ENCODE data around the gene OTOA. TPM values are rescaled to one million over a fixed set of nuclear protein-coding genes. Genes with fewer than 3 reads are reported as not detected.
"Not testable (repeated sequence)": the region's sequence is repeated elsewhere in the genome, so short reads cannot be mapped to it uniquely, and the experiment has no call there.

Gene OTOA
- total RNA-seq, 2 experiments from 2014 or later: 0.06 to 0.29 TPM

DNA sequence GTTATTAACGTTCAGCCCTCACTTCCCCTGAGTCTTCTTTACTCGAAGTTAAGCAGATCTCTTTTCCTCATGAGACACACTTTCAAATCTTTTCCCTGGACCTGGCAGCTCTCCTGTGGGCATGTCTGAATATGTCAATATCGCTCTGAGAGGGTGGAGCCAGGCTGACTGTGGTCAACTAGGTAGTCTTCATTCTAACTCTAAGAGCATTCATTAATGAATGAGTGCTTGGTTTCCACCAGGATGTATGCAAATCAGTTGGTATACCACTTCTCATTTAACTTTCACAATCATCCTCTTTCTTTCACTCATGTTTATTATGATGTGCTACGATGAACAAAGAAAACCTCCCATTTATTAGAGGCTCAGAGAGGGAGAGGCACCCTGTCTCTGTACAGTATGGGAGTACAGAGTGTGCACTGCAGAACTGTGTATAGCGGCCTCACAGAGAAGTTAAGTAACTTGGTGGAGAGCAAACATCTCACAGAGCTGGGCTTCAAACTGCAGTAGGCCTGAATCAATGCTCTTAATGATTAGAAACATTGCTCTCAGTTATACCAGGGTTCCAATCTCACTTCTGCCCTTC is 39.9 kb downstream of the OTOA start:
- POLR2A ChIA-PET: no interaction called here
- CTCF ChIA-PET: no interaction called here

DNA sequence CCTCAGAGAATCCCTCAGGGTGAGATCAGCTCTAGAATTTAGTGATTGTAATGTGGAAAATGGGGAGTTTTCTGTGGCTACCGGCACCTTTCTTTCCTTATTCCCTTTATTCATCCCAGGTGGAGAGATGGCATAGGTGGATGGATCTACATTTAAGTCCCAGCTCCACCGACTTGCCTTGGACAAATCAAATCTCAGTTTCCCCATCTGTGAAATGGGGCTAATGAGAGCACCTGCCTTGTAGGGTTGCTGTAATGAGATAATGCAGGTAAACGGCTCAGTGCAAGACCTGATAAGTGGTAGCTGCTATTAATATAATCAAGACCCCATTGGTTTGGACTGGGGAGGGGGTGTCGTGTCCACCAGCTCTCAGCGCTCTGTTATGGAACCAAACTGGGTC is 40.5 kb downstream of the OTOA start:
- CTCF ChIA-PET: no interaction called here
- POLR2A ChIA-PET: no interaction called here

DNA sequence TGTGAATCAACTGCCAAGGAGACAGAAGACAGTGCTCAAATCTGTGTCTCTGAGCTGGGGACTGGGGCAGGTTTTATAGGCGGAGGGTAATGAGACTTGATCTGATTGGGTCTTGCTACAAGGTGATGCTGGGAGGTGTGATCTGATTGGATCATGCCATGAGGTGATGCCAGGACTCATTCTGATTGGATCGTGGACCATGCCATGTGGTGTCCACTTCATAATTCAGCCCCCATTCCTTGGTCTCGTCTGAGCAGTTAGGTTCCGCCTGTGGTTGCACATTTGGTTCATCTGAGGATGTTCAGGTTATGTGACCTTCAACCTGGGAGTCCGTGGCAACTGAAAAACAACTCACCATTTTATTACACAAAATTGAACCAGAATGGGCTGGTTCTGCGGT is 41.0 kb downstream of the OTOA start:
- POLR2A ChIA-PET: no interaction called here

GRCh38 chr16:21708533-21709115 is 44.9 kb downstream of the OTOA start:
- POLR2A ChIA-PET: no interaction called here

More for the DNA sequence above, 41.0 kb downstream of the OTOA start:
- CTCF ChIA-PET: interaction anchor here (2.5 kb wide), 1 partner anchor 47 kb away, joined by 8 read pairs; no protein-coding TSS in a partner anchor

DNA sequence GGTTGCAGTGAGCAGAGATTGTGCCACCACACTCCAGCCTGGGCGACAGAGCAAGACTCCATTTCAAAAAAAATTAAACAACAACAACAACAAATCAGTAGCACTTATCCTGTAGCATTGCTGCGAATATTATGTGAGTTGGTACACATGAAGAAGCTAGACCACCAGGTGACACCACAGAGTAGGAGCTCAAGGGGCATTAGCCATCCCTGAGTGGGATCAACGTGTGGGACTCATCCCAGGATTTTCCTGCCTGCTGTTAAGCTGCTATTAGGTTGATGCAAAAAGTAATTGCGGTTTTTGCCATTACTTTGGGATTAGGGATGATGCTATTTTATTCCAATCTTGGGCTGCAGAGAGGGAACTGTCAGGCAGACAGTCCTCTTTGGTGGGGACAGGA is 47.2 kb downstream of the OTOA start:
- CTCF ChIA-PET: interaction anchor here (1.3 kb wide), 1 partner anchor 128 kb away, joined by 3 read pairs; no protein-coding TSS in a partner anchor

More at GRCh38 chr16:21708533-21709115, 44.9 kb downstream of the OTOA start:
- CTCF ChIA-PET: interaction anchor here (0.6 to 1.6 kb wide), 11 partner anchors 10 to 1224 kb away, joined by 3 to 7 read pairs (median 4); no protein-coding TSS in a partner anchor

GRCh38 chr16:21713549-21714368 is 50.0 kb downstream of the OTOA start:
- POLR2A ChIA-PET: no interaction called here
- CTCF ChIA-PET: no interaction called here

More for the DNA sequence above, 47.2 kb downstream of the OTOA start:
- POLR2A ChIA-PET: no interaction called here

GRCh38 chr16:21714369-21714618 is 50.5 kb downstream of the OTOA start:
- POLR2A ChIA-PET, CTCF ChIA-PET: not testable (repeated sequence)

DNA sequence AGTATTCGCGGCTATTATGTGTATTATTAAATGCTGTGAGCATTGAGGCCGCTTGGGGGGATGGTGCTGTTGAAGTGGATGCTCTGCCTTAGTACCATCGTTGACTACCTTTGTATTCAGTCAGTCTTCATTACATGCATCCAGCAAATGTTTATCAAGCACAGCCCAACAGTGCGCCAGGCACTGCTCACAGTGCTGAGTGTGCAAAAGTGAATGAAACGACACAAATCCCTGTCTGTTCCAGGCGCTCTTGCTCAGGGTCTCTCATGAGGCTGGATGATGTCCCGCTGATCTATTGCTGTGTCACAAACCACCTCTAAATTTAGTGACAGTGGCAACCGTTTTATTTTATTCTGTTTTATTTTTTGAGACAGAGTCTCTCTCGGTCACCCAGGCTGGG is 53.8 kb downstream of the OTOA start:
- ChIA-PET POLR2A (no interaction called here), CTCF (no interaction called here)

GRCh38 chr16:21719283-21719682 is 55.5 kb downstream of the OTOA start:
- ChIA-PET CTCF (interaction anchor here (1.1 to 1.5 kb wide), 2 partner anchors 10 to 62 kb away, joined by 4 to 5 read pairs; no protein-coding TSS in a partner anchor), POLR2A (interaction anchor here (0.6 kb wide), 1 partner anchor 131 kb away, joined by 4 read pairs; no protein-coding TSS in a partner anchor)

DNA sequence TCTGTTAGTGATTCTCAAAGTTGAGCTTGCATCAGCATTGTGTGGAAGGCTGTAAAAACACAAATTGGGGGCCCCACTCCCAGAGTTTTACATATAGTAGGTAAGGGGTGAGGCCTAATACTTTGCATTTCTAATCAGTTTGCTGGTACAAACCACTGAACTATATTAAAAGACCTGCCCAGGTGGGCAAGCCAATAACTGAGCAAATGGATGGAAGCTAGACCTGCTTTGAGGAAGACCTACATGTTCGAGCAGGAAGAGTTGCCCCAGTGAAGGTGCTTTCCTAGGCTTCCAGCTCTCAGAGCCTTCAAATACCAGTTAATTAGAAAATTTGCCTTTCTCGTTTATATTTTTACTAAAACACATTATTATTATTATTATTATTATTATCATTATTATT is 56.8 kb downstream of the OTOA start:
- CTCF ChIA-PET: no interaction called here
- POLR2A ChIA-PET: no interaction called here

DNA sequence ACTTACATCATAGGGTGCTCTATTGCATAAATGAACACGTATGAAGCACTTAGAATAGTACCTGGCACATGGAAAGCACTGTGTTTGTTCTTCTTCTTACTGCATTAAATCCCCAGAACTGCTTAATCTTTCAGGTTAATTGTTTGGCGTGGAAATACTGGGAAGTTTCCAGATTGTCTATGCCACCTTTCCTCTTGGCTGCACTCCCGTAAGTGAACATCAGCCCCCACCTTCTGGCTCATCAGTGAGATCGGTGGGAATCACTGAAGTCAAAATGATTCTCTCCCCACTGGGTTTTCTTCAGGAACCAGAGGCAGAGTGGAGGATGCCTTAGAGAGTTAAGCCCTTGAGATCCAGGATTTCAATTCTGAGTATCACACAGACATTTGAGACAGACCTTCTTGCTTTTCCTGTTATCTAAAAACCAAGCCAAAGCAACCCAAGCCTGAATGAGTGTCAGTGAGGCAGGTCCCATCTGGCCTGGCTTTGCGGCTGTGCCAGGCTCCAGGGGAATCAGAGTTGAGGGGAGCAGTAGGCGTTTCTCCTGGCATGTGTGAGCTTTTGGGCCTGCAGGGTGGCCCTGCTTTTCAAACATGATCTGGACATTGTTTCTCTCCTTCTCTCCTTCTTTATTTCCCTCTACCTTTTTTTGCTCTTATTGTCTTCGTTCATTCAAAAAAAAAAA is 59.1 kb downstream of the OTOA start:
- POLR2A ChIA-PET: no interaction called here

GRCh38 chr16:21723532-21723931 is 59.8 kb downstream of the OTOA start:
- CTCF ChIA-PET: interaction anchor here (0.6 kb wide), 1 partner anchor 1338 kb away, joined by 3 read pairs; no protein-coding TSS in a partner anchor
- POLR2A ChIA-PET: no interaction called here

More for the DNA sequence above, 59.1 kb downstream of the OTOA start:
- CTCF ChIA-PET: interaction anchor here (0.6 kb wide), 1 partner anchor 1339 kb away, joined by 3 read pairs; no protein-coding TSS in a partner anchor

DNA sequence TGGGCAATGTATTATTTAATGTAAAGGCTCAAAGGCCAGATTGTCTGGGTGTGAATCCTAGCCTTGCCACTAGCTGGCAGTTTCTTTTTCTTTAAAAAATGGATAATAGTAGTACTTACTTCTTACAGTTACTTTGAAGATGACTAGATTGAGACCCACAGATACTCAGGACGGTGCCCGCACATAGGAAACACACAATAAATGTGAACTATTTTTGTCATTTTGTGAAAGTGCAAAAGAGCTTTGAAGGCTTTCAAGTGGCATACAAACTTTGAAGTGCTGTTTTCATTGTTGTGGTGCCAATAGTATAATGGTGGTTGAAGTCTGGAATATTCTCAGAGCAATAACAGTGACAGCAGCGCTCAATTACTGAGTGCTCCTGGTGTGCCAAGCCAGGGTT is 63.6 kb downstream of the OTOA start:
- POLR2A ChIA-PET: no interaction called here
- CTCF ChIA-PET: interaction anchor here (1.6 kb wide), 1 partner anchor 19 kb away, joined by 7 read pairs; no protein-coding TSS in a partner anchor

DNA sequence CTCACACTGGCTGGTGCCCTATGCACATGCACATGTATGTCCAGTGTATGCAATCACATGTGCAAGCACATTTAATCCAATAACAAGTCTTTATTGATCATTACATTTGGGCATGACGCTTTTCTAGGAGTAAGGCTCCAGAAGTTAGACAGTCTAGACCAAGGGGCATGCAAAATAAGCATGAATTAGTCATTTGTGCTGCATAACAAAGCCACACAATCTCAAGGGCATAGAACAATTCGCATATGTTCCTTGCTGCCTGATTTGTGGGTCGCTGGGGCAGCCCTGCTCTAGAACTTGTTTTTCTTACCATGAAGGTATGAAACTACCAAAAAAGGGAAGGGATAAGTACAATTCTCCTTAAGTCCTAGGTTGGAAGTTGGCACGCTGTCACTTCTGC is 67.5 kb downstream of the OTOA start:
- CTCF ChIA-PET, POLR2A ChIA-PET: not testable (repeated sequence)

GRCh38 chr16:21740637-21741036 is 76.9 kb downstream of the OTOA start:
- CTCF ChIA-PET, POLR2A ChIA-PET: not testable (repeated sequence)

DNA sequence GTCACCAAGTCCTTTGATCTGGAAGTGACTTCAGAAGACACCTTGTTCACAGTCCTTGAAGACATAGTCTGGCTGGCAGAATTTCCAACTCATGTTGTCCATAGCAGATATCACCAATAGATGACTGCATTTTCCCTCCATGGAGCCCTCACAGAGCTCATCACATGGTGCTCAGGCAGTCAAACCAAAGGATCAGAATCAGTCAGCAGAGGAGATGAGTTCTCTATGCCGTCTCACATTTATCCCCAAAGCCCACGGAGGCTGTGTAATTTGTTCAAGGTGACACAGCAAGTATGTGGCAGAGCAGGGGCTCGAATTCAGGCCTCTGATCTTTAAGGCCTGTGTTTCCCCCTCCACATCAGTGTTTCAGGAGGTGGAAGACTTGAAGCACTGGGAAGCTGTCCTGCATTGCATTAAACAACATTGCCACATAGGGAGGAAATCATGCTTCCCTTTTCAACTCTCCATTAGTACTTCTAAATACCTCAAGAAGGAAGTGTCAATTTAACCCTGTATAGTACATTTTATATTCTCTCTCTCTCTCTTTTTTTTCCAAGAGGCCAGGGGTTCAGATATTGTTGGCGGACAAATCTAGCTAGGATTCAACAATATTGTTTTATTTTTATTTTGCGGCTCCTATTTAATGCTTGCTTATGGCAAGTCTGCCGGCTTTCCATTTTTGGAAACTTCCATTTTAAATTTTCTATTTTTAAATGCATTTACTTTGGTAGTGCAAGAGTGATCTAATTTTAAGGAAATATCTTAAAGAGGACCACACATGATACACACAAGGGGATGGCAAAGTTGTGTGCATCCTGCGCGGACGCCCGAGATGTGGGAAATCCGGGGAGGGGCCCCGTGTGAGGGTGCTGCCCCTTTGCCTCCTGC is 92.7 kb downstream of the OTOA start:
- CTCF ChIA-PET: interaction anchor here (0.6 kb wide), 1 partner anchor 172 kb away, joined by 3 read pairs; no protein-coding TSS in a partner anchor
- POLR2A ChIA-PET: not testable (repeated sequence)

DNA sequence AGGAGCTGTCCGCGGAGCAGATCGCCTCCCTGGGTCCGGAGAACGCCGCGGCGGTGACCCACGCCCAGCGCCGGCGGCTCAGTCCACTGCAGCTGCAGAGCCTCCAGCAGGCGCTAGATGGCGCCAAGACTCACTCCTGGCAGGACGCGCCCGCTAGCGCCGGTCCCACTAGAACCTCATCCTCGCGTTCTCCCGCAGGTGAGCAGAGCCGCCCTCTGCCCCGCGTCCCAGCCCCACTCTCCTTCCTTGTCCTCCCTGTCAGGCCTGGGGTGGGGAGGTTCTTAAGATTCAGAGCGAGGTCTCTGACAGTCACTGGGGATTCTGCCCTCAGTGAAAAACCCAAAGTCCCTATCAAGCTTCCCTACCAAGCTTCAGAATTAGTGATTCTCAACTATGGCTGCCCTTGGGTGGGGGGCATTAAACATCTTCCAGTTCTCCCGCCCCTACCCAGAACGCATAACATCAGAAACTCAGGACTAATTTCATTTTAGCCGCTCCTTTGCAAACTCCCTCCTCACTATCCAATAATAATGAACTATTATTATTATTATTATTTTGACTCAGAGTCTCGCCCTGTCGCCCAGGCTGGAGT is 93.4 kb downstream of the OTOA start:
- POLR2A ChIA-PET: not testable (repeated sequence)
- CTCF ChIA-PET: interaction anchor here (0.6 kb wide), 1 partner anchor 173 kb away, joined by 3 read pairs; no protein-coding TSS in a partner anchor

- CTCF ChIA-PET, POLR2A ChIA-PET: not testable (repeated sequence)
Measured at GRCh38 chr16:21768280-21768679, 104.5 kb downstream of the OTOA start.

GRCh38 chr16:21768810-21769209 is 105.0 kb downstream of the OTOA start:
- CTCF ChIA-PET, POLR2A ChIA-PET: not testable (repeated sequence)
